T-helper 2 cell treated with Interferon-gamma antibody and Interleukin-4, amounts not matched to agents 5 μg/mL and 100 μg/mL, for 36 hours (primary cell): ENCODE data around the gene SLC25A12.
A peak's percentile ranks its signal among the peaks of the same experiment; 100 is the strongest.

Experiments used
- DNase-seq: peaks from one replicate; pipeline ENCODE4 v3.0.0; 2021; ENCODE audit warnings: low spot score
- H3K27ac Mint-ChIP-seq: one replicate; pipeline ENCODE4 v1.8.0; 2021; ENCODE audit warnings: mild to moderate bottlenecking, mixed read lengths
- H3K27me3 Mint-ChIP-seq: one replicate; pipeline ENCODE4 v1.8.0; 2021; ENCODE audit warnings: low read depth, mixed read lengths
- H3K36me3 Mint-ChIP-seq: one replicate; pipeline ENCODE4 v1.8.0; 2021; ENCODE audit warnings: low read depth, mixed read lengths
- H3K4me1 Mint-ChIP-seq: one replicate; pipeline ENCODE4 v1.8.0; 2021; ENCODE audit warnings: low read depth, mixed read lengths
- H3K4me3 Mint-ChIP-seq: one replicate; pipeline ENCODE4 v1.8.0; 2022; ENCODE audit warnings: mild to moderate bottlenecking, moderate library complexity, mixed read lengths
- H3K9me3 Mint-ChIP-seq: one replicate; pipeline ENCODE4 v1.8.0; 2021; ENCODE audit warnings: mixed read lengths

SLC25A12 gene, protein sequence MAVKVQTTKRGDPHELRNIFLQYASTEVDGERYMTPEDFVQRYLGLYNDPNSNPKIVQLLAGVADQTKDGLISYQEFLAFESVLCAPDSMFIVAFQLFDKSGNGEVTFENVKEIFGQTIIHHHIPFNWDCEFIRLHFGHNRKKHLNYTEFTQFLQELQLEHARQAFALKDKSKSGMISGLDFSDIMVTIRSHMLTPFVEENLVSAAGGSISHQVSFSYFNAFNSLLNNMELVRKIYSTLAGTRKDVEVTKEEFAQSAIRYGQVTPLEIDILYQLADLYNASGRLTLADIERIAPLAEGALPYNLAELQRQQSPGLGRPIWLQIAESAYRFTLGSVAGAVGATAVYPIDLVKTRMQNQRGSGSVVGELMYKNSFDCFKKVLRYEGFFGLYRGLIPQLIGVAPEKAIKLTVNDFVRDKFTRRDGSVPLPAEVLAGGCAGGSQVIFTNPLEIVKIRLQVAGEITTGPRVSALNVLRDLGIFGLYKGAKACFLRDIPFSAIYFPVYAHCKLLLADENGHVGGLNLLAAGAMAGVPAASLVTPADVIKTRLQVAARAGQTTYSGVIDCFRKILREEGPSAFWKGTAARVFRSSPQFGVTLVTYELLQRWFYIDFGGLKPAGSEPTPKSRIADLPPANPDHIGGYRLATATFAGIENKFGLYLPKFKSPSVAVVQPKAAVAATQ

DNA sequence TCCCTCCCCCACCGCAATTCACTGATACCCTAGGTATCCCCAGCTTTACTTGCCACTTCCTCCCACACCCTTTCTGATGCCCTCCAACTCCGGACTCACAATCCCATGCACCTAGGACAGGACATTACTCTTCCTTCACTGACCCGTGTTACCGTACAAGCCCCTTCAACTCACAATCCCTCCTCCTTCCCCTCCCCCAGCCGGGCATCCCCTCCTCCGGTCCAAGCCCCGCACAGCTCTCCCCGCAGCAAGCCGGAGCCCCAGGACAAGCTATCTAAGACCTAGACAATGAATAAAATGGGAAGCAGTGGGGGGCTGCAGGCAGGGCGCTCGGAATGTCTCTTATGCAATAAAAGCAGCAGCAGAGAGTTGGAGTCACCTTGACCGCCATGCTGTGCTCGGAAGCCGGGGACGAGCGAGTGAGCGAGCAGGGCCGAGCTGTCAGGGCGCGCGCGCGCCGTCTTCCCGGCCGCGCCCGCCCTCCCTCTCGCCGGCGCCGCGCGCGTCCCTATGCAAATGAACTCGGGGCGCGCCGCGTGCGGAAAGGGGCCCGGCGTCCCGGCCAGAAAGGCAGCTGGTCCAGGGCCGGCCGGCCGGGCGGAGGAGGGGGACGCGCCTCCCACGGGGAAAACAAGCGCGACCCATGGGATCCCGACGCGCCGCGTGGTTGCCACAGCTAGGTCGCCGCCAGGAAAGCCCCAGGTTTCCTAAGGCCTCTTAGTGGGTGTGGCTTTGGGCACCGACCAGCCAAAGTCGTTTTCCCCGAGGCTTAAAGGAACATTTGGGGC, at the start of gene SLC25A12:
TSS of gene SLC25A12 (minus strand) at position 421 of the 788 bp plus-strand sequence. CDS start at position 391, 30 bp downstream.
- H3K27me3 Mint-ChIP-seq: no peaks in the 10 kb centered on the region
- DNase-seq: peak; percentile 79
- peaks cover 32% of the 10 kb centered on the region for H3K4me1 Mint-ChIP-seq
- peak within 1 kb of the TSS; percentile 95 for H3K4me3 Mint-ChIP-seq
- peak within 1 kb of the TSS; percentile 90 for H3K27ac Mint-ChIP-seq
- H3K36me3 Mint-ChIP-seq: peaks cover 24% of the 10 kb centered on the region
- peaks cover 5% of the 10 kb centered on the region for H3K9me3 Mint-ChIP-seq

DNA sequence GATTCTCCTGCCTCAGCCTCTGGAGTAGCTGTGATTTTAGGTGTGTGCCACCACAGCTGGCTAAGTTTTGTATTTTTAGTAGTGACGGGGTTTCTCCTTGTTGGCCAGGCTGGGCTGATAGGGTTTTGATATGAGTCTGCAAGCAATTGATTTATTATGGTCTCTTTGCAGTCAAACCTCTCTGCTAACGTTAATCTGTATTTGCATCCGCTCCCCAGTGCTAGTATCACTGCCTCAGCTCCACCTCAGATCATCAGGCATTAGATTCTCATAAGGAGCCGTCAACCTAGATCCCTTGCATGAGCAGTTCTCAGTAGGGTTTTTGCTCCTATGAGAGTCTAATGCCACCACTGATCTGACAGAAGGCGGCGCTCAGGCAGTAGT, 47.3 kb upstream of the SLC25A12 start:
- Mint-ChIP-seq H3K4me1 (peaks cover 17% of the 10 kb centered on the region), H3K9me3 (no peaks in the 10 kb centered on the region), H3K36me3 (peaks cover 5% of the 10 kb centered on the region), H3K27ac (no peak overlapping the region), H3K27me3 (no peaks in the 10 kb centered on the region), H3K4me3 (no peak overlapping the region)
- no peak for DNase-seq

DNA sequence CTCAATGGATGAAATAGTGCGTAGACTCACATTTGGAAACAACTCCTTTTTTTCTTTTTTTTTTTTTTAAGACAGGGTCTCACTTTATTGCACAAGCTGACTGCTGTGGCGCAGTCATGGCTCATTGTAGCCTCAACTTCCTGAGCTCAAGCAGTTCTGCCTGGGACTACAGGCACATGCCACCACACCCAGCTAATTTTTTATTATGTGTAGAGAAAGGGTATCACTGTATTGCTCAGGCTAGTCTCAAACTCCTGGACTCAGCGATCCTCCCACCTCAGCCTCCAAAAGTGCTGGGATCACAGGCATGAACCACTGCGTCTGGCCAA, 45.7 kb upstream of the SLC25A12 start:
- Mint-ChIP-seq H3K9me3 (no peaks in the 10 kb centered on the region), H3K36me3 (peaks cover 9% of the 10 kb centered on the region), H3K4me1 (peaks cover 22% of the 10 kb centered on the region), H3K27ac (no peak overlapping the region), H3K27me3 (no peaks in the 10 kb centered on the region), H3K4me3 (no peak overlapping the region)
- no peak for DNase-seq

DNA sequence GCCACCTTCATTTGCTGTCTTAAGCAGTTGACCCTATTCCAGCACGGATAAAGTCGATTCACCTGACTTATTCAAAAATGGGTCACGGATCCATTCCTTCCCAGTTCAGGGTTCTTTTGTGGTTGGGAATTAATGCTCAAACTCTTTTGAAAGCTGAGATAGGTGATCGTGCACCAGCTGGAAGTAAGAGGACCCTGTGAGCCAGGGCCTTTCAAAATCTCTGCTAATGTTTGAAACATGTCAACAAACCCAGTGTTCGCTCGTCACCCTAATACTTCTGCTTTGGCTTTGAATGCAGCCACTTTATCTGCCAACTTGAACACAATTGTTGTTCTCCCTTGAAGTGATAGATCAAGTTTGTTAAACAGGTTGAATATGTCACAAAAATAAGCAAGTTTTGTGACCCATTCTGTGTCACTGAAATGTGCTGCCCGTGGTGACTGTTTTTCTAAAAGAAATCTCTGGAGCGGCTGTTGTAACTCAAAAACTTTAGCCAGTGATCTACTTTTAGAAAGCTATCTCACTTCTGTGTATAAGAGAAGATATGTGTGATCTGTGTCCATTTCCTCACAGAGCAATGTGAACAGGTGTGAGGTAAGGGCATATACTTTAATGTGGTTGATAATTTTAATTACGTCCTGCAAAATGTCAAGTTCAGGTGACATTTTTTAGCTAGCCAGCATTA, 45.2 kb upstream of the SLC25A12 start:
- DNase-seq: no peak
- no peak overlapping the region for H3K4me3 Mint-ChIP-seq
- H3K27ac Mint-ChIP-seq: no peak overlapping the region
- peaks cover 12% of the 10 kb centered on the region for H3K36me3 Mint-ChIP-seq
- no peaks in the 10 kb centered on the region for H3K27me3 Mint-ChIP-seq
- peaks cover 21% of the 10 kb centered on the region for H3K4me1 Mint-ChIP-seq
- H3K9me3 Mint-ChIP-seq: no peaks in the 10 kb centered on the region

DNA sequence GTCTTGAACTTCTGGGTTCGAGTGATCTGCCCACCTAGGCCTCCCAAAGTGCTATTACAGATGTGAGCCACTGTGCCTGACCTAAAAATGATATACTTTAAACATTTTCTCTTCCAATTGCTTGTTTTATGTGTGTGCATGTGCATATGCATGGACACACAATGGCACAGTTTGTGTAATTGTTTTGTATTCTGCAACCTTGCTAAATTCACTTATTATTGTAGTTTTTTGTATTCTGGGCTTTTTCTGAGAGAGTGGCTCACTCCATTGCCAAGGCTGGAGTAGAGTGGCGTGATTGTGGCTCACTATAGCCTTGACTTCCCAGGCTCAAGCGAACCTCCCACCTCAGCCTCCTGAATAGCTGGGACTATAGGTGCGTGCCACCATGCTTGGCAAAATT, 36.3 kb upstream of the SLC25A12 start:
- Mint-ChIP-seq H3K4me3 (no peak overlapping the region), H3K9me3 (no peaks in the 10 kb centered on the region), H3K4me1 (peaks cover 24% of the 10 kb centered on the region), H3K27me3 (no peaks in the 10 kb centered on the region), H3K36me3 (peaks cover 61% of the 10 kb centered on the region), H3K27ac (no peak overlapping the region)
- no peak for DNase-seq

DNA sequence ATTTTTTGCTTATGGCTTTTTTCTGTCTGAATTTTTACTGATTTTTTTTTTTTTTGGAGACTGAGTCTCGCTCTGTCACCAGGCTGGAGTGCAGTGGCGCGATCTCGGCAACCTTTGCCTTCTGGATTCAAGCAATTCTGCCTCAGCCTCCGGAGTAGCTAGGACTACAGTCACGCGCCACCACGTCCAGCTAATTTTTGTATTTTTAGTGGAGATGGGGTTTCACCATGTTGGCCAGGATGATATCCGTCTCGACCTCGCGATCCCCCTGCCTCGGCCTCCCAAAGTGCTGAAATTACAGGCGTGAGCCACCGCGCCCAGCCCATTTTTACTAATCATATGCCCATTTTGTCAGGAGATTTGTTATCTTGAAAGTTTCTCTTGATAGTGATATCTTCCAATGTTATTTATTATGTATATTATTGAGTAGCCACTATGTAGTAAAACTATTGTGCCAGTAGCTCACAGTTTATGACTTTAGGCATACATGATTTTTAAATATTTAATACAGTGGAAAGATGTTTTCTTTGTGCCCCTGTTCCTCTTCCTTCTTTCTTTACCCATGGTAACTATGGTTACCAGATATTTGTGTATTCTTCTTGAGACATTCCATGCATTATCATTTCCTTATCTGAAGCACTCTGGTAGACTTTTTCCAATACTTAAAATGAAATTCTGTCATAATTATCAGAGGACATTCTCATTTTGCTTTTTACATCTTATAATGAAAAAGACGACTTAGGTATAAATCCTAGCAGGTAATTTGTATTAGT, 30.3 kb upstream of the SLC25A12 start:
- no peak for DNase-seq
- Mint-ChIP-seq H3K27ac (peak overlapping the region; percentile 60), H3K4me1 (peaks cover 32% of the 10 kb centered on the region), H3K9me3 (no peaks in the 10 kb centered on the region), H3K4me3 (peak overlapping the region; percentile 94), H3K27me3 (no peaks in the 10 kb centered on the region), H3K36me3 (peaks cover 39% of the 10 kb centered on the region)

DNA sequence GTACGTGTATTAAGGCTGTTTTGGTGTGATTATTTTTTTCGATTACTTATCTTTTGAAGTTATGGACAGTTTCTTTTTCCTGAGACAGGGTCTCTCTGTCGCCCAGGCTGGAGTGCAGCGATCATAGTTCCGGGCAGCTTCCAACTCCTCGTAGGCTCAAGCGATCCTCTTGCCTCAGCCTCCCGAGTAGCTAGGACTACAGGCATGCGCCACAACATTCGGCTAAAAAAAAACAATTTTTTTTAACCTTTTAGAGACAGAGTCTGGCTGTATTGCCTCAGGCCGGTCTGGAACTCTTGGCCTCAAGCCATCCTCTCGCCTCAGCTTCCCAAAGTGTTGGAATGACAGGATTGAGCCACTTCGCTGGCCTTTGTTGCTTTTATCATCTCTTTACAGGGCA, 29.2 kb upstream of the SLC25A12 start:
- no peak for DNase-seq
- peak overlapping the region; percentile 98 for H3K27ac Mint-ChIP-seq
- peaks cover 25% of the 10 kb centered on the region for H3K4me1 Mint-ChIP-seq

DNA sequence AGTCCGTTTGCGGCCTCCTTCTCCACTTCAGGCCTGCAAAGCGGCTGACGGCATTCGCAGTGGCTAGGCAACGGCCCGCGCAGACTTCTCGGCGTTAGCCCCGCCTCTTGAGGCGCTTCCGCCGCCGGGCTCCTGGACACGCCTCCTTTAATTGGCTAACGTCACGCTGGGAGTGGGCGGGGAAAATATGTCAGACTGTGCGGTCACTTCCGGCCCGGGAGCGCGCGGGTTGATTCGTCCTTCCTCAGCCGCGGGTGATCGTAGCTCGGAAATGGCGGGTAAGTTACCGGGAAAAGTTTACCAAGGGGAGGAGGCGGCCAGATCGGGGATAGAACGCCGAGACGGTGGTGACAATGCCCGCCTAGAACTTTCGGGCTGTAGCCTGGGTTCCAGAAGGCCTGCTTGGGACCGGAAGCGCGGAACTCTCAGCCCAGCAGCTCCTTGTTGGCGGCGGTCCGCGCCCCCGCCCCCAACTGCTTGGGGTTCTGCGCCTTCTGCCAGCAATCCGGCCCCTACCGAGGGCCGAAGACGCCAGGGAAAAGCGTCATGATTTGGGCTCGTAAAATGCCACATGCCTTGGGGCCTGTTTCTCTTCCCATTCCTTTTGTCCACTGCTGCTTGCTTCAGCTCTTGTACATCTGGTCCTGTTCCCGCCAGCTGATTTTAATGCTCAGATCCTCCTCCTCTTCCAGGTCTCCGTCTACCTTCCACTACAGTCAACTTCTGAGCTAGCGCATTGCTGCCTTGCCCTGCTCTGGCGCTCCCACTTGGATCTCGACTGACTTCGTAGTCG, 28.4 kb upstream of the SLC25A12 start, which contains the start of gene HAT1:
TSS of gene HAT1 (plus strand) at position 232 of the 793 bp plus-strand sequence. CDS start at position 272, 40 bp downstream.
- H3K27me3 Mint-ChIP-seq: no peaks in the 10 kb centered on the region
- H3K27ac Mint-ChIP-seq: peak within 1 kb of the TSS; percentile 98
- H3K4me3 Mint-ChIP-seq: peak within 1 kb of the TSS; percentile 94
- peaks cover 25% of the 10 kb centered on the region for H3K4me1 Mint-ChIP-seq
- no peaks in the 10 kb centered on the region for H3K9me3 Mint-ChIP-seq
- DNase-seq: peak; percentile 97
- peaks cover 26% of the 10 kb centered on the region for H3K36me3 Mint-ChIP-seq

More for the DNA sequence above, 29.2 kb upstream of the SLC25A12 start:
- H3K27me3 Mint-ChIP-seq: no peaks in the 10 kb centered on the region
- H3K36me3 Mint-ChIP-seq: peaks cover 29% of the 10 kb centered on the region
- no peaks in the 10 kb centered on the region for H3K9me3 Mint-ChIP-seq
- peak overlapping the region; percentile 94 for H3K4me3 Mint-ChIP-seq

DNA sequence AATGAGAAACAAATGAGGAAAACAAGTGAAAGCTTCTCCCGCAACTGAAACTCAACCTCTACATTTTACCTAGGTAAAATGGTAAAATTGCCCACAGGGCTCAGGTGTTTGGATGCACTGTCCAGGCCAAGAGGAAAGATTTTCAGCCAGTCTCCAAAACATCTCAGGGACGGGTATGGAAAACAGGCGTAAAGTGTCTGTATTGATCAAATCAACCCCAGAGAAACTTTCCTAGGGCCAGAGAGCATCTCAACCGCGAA, 27.9 kb upstream of the SLC25A12 start:
- Mint-ChIP-seq H3K36me3 (peaks cover 21% of the 10 kb centered on the region), H3K27me3 (no peaks in the 10 kb centered on the region), H3K27ac (peak overlapping the region; percentile 98), H3K4me3 (peak overlapping the region; percentile 94), H3K9me3 (no peaks in the 10 kb centered on the region), H3K4me1 (peaks cover 23% of the 10 kb centered on the region)
- no peak for DNase-seq

DNA sequence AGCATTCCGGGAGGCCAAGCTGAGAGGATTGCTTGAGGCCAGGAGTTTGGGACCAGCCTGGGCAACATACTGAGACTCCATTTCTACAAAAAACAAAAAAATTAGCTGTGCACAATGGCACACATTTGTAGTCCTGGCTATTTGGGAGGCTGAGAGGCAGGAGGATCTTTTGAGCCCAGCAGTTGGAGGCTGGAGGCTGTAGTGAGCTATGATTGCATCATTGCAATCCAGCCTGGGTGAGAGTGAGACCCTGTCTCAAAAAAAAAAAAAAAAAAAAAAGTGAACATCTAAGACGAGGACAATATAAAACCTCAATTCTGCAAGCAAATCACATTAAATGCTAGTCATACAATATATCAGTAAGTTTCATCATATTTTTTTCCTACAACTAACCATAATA, 25.4 kb upstream of the SLC25A12 start:
- Mint-ChIP-seq H3K4me1 (peaks cover 15% of the 10 kb centered on the region), H3K9me3 (no peaks in the 10 kb centered on the region), H3K36me3 (peaks cover 5% of the 10 kb centered on the region), H3K27ac (no peak overlapping the region), H3K27me3 (no peaks in the 10 kb centered on the region), H3K4me3 (no peak overlapping the region)
- no peak for DNase-seq

DNA sequence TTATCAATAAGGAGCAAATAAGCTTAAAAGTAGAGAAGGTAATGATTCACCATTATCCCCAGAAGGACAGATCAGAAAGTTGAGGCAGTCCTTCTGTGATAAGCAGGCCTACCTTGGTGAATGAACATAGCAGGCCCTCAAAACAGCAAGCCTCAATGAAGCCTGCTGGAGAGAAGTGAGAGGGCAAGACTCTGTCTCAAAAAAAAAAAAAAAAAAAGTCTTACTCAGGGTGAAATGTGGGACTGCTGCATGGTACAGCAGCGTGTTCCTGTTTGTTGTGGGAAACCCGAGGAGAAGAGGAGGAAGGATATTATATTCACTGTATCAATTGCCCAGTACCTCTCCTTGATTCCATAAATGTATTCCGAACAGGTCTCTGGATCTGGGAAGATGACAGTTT, 19.5 kb upstream of the SLC25A12 start:
- no peak overlapping the region for H3K4me3 Mint-ChIP-seq
- H3K27me3 Mint-ChIP-seq: no peaks in the 10 kb centered on the region
- H3K9me3 Mint-ChIP-seq: no peaks in the 10 kb centered on the region
- no peaks in the 10 kb centered on the region for H3K36me3 Mint-ChIP-seq
- H3K27ac Mint-ChIP-seq: no peak overlapping the region
- H3K4me1 Mint-ChIP-seq: peaks cover 2% of the 10 kb centered on the region
- DNase-seq: no peak

DNA sequence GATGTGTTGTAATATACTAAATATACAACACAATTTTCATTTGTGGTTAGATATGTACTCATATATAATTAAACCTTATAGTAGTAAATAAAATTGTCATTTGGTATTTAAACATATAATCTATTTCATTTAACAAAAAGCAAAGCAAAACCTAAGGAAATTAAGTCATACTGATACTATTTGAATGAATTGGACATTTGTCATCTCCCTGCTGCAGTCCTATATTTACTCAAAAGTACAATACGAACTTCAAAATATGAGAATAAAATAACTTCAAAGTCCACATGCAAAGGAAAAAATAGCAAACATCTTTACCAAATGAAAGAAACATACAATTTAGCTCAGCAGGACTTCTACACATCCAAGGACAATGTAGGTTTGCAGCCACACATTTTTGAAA, 16.4 kb upstream of the SLC25A12 start:
- peaks cover 2% of the 10 kb centered on the region for H3K4me1 Mint-ChIP-seq
- H3K27ac Mint-ChIP-seq: no peak overlapping the region
- no peak overlapping the region for H3K4me3 Mint-ChIP-seq
- H3K9me3 Mint-ChIP-seq: no peaks in the 10 kb centered on the region
- peaks cover 2% of the 10 kb centered on the region for H3K27me3 Mint-ChIP-seq
- no peaks in the 10 kb centered on the region for H3K36me3 Mint-ChIP-seq
- DNase-seq: no peak
